ENCODE measurements around the gene NCAPG2. TPM values are rescaled to one million over a fixed set of nuclear protein-coding genes. Genes with fewer than 3 reads are reported as not detected.

The NCAPG2 gene
- total RNA-seq, 1 experiment from 2014 or later = 99.4 TPM

GRCh38 chr7:158738841-158739240 is 34.2 kb upstream of the NCAPG2 start:
- Histone ChIP-seq H2BK20ac (ENCODE audit: low read depth, low read length, poor library complexity, severe bottlenecking) (no peak overlapping the region), H2AK5ac (ENCODE audit: insufficient read length, low read length) (no peak overlapping the region), H3K14ac (ENCODE audit: insufficient read depth, low read length) (no peak overlapping the region), H3K56ac (ENCODE audit: insufficient read length, low read depth, low read length) (no peak overlapping the region), H3K4ac (ENCODE audit: low read depth, low read length) (no peak overlapping the region), H3K79me1 (ENCODE audit: insufficient read depth, low read depth, low read length, poor library complexity, severe bottlenecking) (no peaks in the 10 kb centered on the region), H2AFZ (ENCODE audit: low read length) (no peak overlapping the region), H3K4me1 (ENCODE audit: insufficient read depth, low read length) (no peaks in the 10 kb centered on the region), H3K27me3 (ENCODE audit: insufficient read depth, low read length) (no peaks in the 10 kb centered on the region), H3K27ac (ENCODE audit: insufficient read length, low read depth, low read length) (no peak overlapping the region), H4K5ac (ENCODE audit: insufficient read length, low read depth, low read length) (no peak overlapping the region), H2BK12ac (ENCODE audit: insufficient read length, low read depth, low read length) (no peak overlapping the region), H2BK5ac (ENCODE audit: insufficient read length, low read length) (no peak overlapping the region), H3T11ph (ENCODE audit: low read length) (no peak overlapping the region), H4K20me1 (ENCODE audit: control insufficient read depth, insufficient read depth, insufficient read length) (no peaks in the 10 kb centered on the region), H3K18ac (ENCODE audit: insufficient read length, low read depth, low read length) (no peak overlapping the region), H3K4me2 (ENCODE audit: insufficient read depth, insufficient read length, low read length) (no peak overlapping the region), H3K23me2 (ENCODE audit: insufficient read length, low read depth, low read length, poor library complexity, severe bottlenecking) (no peaks in the 10 kb centered on the region), H4K91ac (ENCODE audit: insufficient read length, low read depth, low read length) (no peak overlapping the region), H3K9ac (ENCODE audit: extremely low read depth, insufficient read length, low read length) (no peak overlapping the region), H3K9me3 (ENCODE audit: control insufficient read depth, low read depth, low read length) (no peaks in the 10 kb centered on the region), H4K8ac (replicated peaks; ENCODE audit: insufficient read length, low read depth, low read length) (no peak overlapping the region), H3K79me2 (ENCODE audit: insufficient read depth, low read length) (no peaks in the 10 kb centered on the region), H2BK120ac (ENCODE audit: low read depth, low read length, poor library complexity, severe bottlenecking) (no peak overlapping the region), H3K23ac (ENCODE audit: insufficient read length, low read depth, low read length) (no peak overlapping the region), H2BK15ac (ENCODE audit: low read depth, low read length) (no peak overlapping the region)
- no CpG with 5 or more reads among the region's 15 CpGs for WGBS (ENCODE audit: extremely low coverage, insufficient read length, low lambda C conversion rate)
- Mint-ChIP-seq H3K27me3 (ENCODE audit: low read depth) (no peaks in the 10 kb centered on the region; the same call in 1 of the 2 replicates), H3K36me3 (ENCODE audit: insufficient read depth in 1 of 3, low read depth in 3 of 3) (peaks cover 10 to 74% (median 67%) of the 10 kb centered on the region in 3 experiments; a peak in 6 of 7 replicates), H3K4me1 (no peaks in the 10 kb centered on the region), H3K9me3 (no peaks in the 10 kb centered on the region), H3K4me3 (no peak overlapping the region), H3K27ac (no peak overlapping the region)
- TF ChIP-seq, protein P1, sequence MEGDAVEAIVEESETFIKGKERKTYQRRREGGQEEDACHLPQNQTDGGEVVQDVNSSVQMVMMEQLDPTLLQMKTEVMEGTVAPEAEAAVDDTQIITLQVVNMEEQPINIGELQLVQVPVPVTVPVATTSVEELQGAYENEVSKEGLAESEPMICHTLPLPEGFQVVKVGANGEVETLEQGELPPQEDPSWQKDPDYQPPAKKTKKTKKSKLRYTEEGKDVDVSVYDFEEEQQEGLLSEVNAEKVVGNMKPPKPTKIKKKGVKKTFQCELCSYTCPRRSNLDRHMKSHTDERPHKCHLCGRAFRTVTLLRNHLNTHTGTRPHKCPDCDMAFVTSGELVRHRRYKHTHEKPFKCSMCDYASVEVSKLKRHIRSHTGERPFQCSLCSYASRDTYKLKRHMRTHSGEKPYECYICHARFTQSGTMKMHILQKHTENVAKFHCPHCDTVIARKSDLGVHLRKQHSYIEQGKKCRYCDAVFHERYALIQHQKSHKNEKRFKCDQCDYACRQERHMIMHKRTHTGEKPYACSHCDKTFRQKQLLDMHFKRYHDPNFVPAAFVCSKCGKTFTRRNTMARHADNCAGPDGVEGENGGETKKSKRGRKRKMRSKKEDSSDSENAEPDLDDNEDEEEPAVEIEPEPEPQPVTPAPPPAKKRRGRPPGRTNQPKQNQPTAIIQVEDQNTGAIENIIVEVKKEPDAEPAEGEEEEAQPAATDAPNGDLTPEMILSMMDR (conservative IDR thresholded peaks at IDR 0.05) = no peak
- no peak for DNase-seq
